SU-DHL-6 (cell line): ENCODE measurements around the gene MAST2.

Source experiments
- H2AFZ ChIP-seq: fragments of 200-600 bp; sonication (generic); 2 replicates; pipeline ENCODE4 v1.6.1; 2014; ENCODE audit warnings: low read depth, mild to moderate bottlenecking, moderate library complexity, mixed read lengths, antibody characterized with exemption, low read length; ENCODE audit not compliant: severe bottlenecking
- H3F3A ChIP-seq: fragments of 200-600 bp; shearing (Covaris generic); 2 replicates; pipeline ENCODE4 v1.6.0; 2016; ENCODE audit warnings: antibody characterized with exemption, mild to moderate bottlenecking; ENCODE audit not compliant: insufficient read depth
- H3K27ac ChIP-seq: fragments of 200-600 bp; sonication (generic); 2 replicates; pipeline ENCODE4 v1.5.1; 2016; ENCODE audit warnings: low read depth, mild to moderate bottlenecking, low read length, moderate library complexity, mixed read lengths
- H3K27me3 ChIP-seq: fragments of 200-600 bp; sonication (generic), shearing (Covaris generic); 2 replicates; pipeline ENCODE4 v1.6.0; 2014; ENCODE audit warnings: mild to moderate bottlenecking, low read length
- H3K36me3 ChIP-seq: fragments of 200-600 bp; sonication (generic); 2 replicates; pipeline ENCODE4 v1.6.1; 2014; ENCODE audit warnings: mild to moderate bottlenecking, low read length, mixed read lengths
- H3K4me2 ChIP-seq: fragments of 300-600, 200-600 bp; shearing (Covaris generic), sonication (generic); 2 replicates; pipeline ENCODE4 v1.6.0; 2014; ENCODE audit warnings: low read length, low read depth, mild to moderate bottlenecking; ENCODE audit not compliant: poor library complexity, severe bottlenecking
- H3K4me3 ChIP-seq: fragments of 200-600 bp; sonication (generic); 2 replicates; pipeline ENCODE4 v1.5.1; 2014; ENCODE audit warnings: antibody characterized with exemption, low read length, mild to moderate bottlenecking, mixed read lengths; ENCODE audit not compliant: insufficient read depth, poor library complexity, severe bottlenecking
- H3K79me2 ChIP-seq: fragments of 200-600 bp; sonication (generic); 2 replicates; pipeline ENCODE4 v1.6.1; 2014; ENCODE audit warnings: mild to moderate bottlenecking, low read length, moderate library complexity; ENCODE audit not compliant: insufficient read depth
- H3K9ac ChIP-seq: fragments of 200-600 bp; sonication (generic); 2 replicates; pipeline ENCODE4 v1.7.0; 2014; ENCODE audit warnings: mild to moderate bottlenecking, low read length
- H3K9me2 ChIP-seq: fragments of 200-600 bp; sonication (generic); replicated peaks from 2 replicates; pipeline ENCODE4 v1.6.1; 2014; ENCODE audit warnings: low read length; ENCODE audit not compliant: insufficient read depth
- H3K9me3 ChIP-seq: fragments of 200-600 bp; sonication (generic); 2 replicates; pipeline ENCODE4 v1.6.1; 2014; ENCODE audit warnings: low read length, mixed read lengths; ENCODE audit not compliant: insufficient read depth
- H4K20me1 ChIP-seq: fragments of 200-600 bp; sonication (generic); 2 replicates; pipeline ENCODE4 v1.6.1; 2014; ENCODE audit warnings: low read depth, mild to moderate bottlenecking, antibody characterized with exemption, low read length, moderate library complexity, mixed read lengths
- CTCF ChIP-seq: fragments of 200-600 bp; sonication (generic); IDR thresholded peaks from one replicate; pipeline ENCODE4 v1.5.1; 2017; ENCODE audit warnings: antibody characterized with exemption, mild to moderate bottlenecking, low read length, moderate library complexity; ENCODE audit not compliant: insufficient read depth, poor library complexity, severe bottlenecking
- EZH2phosphoT487 ChIP-seq: fragments of 200-600 bp; sonication (generic), shearing (Covaris generic); conservative IDR thresholded peaks from 2 replicates; pipeline ENCODE4 v1.6.1; 2018; ENCODE audit warnings: mild to moderate bottlenecking, antibody characterized with exemption, low read length, moderate library complexity, mixed read lengths

MAST2 gene

GRCh38 chr1:45886229-45886628, 82.8 kb downstream of the MAST2 start:
- Histone ChIP-seq H3K36me3 (0 out of 2 replicates have a peak, but pooled peaks cover 9% of the 10 kb centered on the region), H3K27ac (no peak overlapping the region), H3K9me3 (no peaks in the 10 kb centered on the region), H3K79me2 (peaks cover 69% of the 10 kb centered on the region), H4K20me1 (no peaks in the 10 kb centered on the region), H3K4me3 (no peak overlapping the region), H3K9ac (no peak overlapping the region), H2AFZ (no peak overlapping the region), H3K27me3 (no peaks in the 10 kb centered on the region), H3K4me2 (no peak overlapping the region), H3F3A (peaks cover 4% of the 10 kb centered on the region; the same call in 1 of the 2 replicates), H3K9me2 (no peaks in the 10 kb centered on the region)
- no peak for TF ChIP-seq CTCF
- TF ChIP-seq EZH2phosphoT487, result no peak

GRCh38 chr1:45887156-45887842, 83.9 kb downstream of the MAST2 start:
- Histone ChIP-seq H4K20me1 (no peaks in the 10 kb centered on the region), H3K9me2 (no peaks in the 10 kb centered on the region), H3K79me2 (peaks cover 73% of the 10 kb centered on the region), H3K9ac (no peak overlapping the region), H3K9me3 (no peaks in the 10 kb centered on the region), H3K4me2 (no peak overlapping the region), H2AFZ (no peak overlapping the region), H3K36me3 (0 out of 2 replicates have a peak, but pooled peaks cover 7% of the 10 kb centered on the region), H3K27ac (no peak overlapping the region), H3K4me3 (no peak overlapping the region), H3K27me3 (no peaks in the 10 kb centered on the region), H3F3A (peaks cover 11% of the 10 kb centered on the region; the same call in 1 of the 2 replicates)
- TF ChIP-seq CTCF (no peak), EZH2phosphoT487 (no peak)

GRCh38 chr1:45890078-45890477, 86.7 kb downstream of the MAST2 start:
- TF ChIP-seq EZH2phosphoT487, result no peak
- no peak for TF ChIP-seq CTCF
- no peak overlapping the region for H3K27ac ChIP-seq
- H3K9ac ChIP-seq, result no peak overlapping the region
- H4K20me1 ChIP-seq, result no peaks in the 10 kb centered on the region
- H2AFZ ChIP-seq, result no peak overlapping the region
- H3K9me3 ChIP-seq, result no peaks in the 10 kb centered on the region
- H3K4me3 ChIP-seq, result no peak overlapping the region
- H3K36me3 ChIP-seq, result 0 out of 2 replicates have a peak, but pooled peaks cover 3% of the 10 kb centered on the region
- no peaks in the 10 kb centered on the region for H3K27me3 ChIP-seq
- H3F3A ChIP-seq, result peaks cover 8% of the 10 kb centered on the region; the same call in 1 of the 2 replicates
- H3K79me2 ChIP-seq, result peaks cover 86% of the 10 kb centered on the region
- no peak overlapping the region for H3K4me2 ChIP-seq
- H3K9me2 ChIP-seq, result no peaks in the 10 kb centered on the region
